Fibroblast of lung (primary cell): ENCODE data around the gene KIF19. TPM values are rescaled to one million over a fixed set of nuclear protein-coding genes. Genes with fewer than 3 reads are reported as not detected.

Source experiments
- DNase-seq, 2 donors: peaks; one replicate each; pipeline versions ENCODE4 v3.0.0 to v3.0.0-alpha.2; 2010; ENCODE audit warnings: low read depth in 2 of 2
- H2AFZ ChIP-seq: 2 replicates; pipeline ENCODE4 v1.5.1; 2012; ENCODE audit warnings: low read length, control low read depth, inconsistent platforms
- H3K27ac ChIP-seq: 2 replicates; pipeline ENCODE4 v1.5.1; 2011; ENCODE audit warnings: low read length, control low read depth; ENCODE audit not compliant: insufficient read depth
- H3K27me3 ChIP-seq: 2 replicates; pipeline ENCODE4 v1.5.1; 2011; ENCODE audit warnings: mild to moderate bottlenecking, low read length; ENCODE audit not compliant: control insufficient read depth, insufficient read depth
- H3K36me3 ChIP-seq: 2 replicates; pipeline ENCODE4 v1.5.1; 2011; ENCODE audit warnings: low read length; ENCODE audit not compliant: control insufficient read depth, insufficient read depth
- H3K4me1 ChIP-seq: 2 replicates; pipeline ENCODE4 v1.5.1; 2011; ENCODE audit warnings: low read length; ENCODE audit not compliant: control insufficient read depth, insufficient read depth; ENCODE audit errors: extremely low read depth
- H3K4me2 ChIP-seq: 2 replicates; pipeline ENCODE4 v1.5.1; 2011; ENCODE audit warnings: low read length, control low read depth; ENCODE audit not compliant: insufficient read depth; ENCODE audit errors: extremely low read depth
- H3K4me3 ChIP-seq, 4 experiments: fragments of 200-600 bp in 1 of 4; sonication (generic) in 1 of 4; replicated peaks in 1 of 4; 2 replicates each; pipeline ENCODE4 v1.5.1; 2011 to 2016; ENCODE audit warnings: low read length in 4 of 4, low read depth in 3 of 4, mild to moderate bottlenecking in 3 of 4, control low read depth in 2 of 4, inconsistent platforms in 1 of 4, mixed read lengths in 1 of 4; ENCODE audit not compliant: insufficient read depth in 1 of 4; ENCODE audit errors: control extremely low read depth in 1 of 4
- H3K79me2 ChIP-seq: 2 replicates; pipeline ENCODE4 v1.5.1; 2012; ENCODE audit warnings: mild to moderate bottlenecking, low read length, inconsistent platforms; ENCODE audit not compliant: control insufficient read depth, insufficient read depth
- H3K9ac ChIP-seq: 2 replicates; pipeline ENCODE4 v1.5.1; 2011; ENCODE audit warnings: mild to moderate bottlenecking, low read length, control low read depth; ENCODE audit not compliant: insufficient read depth
- H3K9me3 ChIP-seq: 2 replicates; pipeline ENCODE4 v1.5.1; 2012; ENCODE audit warnings: low read depth, low read length; ENCODE audit not compliant: control insufficient read depth, insufficient read depth
- H4K20me1 ChIP-seq: 2 replicates; pipeline ENCODE4 v1.5.1; 2011; ENCODE audit warnings: low read length; ENCODE audit not compliant: control insufficient read depth, insufficient read depth; ENCODE audit errors: extremely low read depth
- EZH2 ChIP-seq: IDR thresholded peaks from 2 replicates; pipeline ENCODE4 v1.5.1; 2012; ENCODE audit warnings: low read length, control low read depth, mild to moderate bottlenecking; ENCODE audit errors: missing control alignments
- polyA plus RNA-seq, 2 donors: library from polyadenylated mRNA; depleted of rRNA in 1 of 2; stranded (reverse) in 1 of 2; unstranded in 1 of 2; fragments of >200 nt; gene quantifications; 2 replicates each; pipeline ENCODE4 v1.2.1, GENCODE V29; 2011 to 2012; ENCODE audit warnings: missing spikeins in 1 of 2
- total RNA-seq: library from RNA; depleted of rRNA; stranded (reverse); fragments of >200 nt; gene quantifications from 2 replicates; pipeline ENCODE4 v1.2.1, GENCODE V29; 2014
- TF ChIP-seq, protein P1 (sequence below), 2 donors: IDR thresholded peaks in 1 of 2; conservative IDR thresholded peaks in 1 of 2; 1 replicate in 1 of 2; 2 replicates in 1 of 2; pipeline ENCODE4 v1.5.1; 2011 to 2012; ENCODE audit warnings: low read length in 2 of 2, control low read depth in 1 of 2, inconsistent platforms in 1 of 2, low read depth in 1 of 2, mild to moderate bottlenecking in 1 of 2

KIF19 gene
- total and polyA plus RNA-seq, 2 donors (not counting 1 experiment from before 2014, with no cell fraction given): under 0.01 TPM; not detected in 1

GRCh38 chr17:74389937-74390679 lies 64.1 kb downstream of the KIF19 start:
- Histone ChIP-seq H3K4me2 (no peak overlapping the region), H4K20me1 (no peaks in the 10 kb centered on the region), H3K4me1 (no peaks in the 10 kb centered on the region), H3K4me3 (no peak overlapping the region), H3K79me2 (no peaks in the 10 kb centered on the region), H3K36me3 (no peaks in the 10 kb centered on the region), H3K27ac (no peak overlapping the region), H3K9ac (no peak overlapping the region), H2AFZ (no peak overlapping the region), H3K27me3 (no peaks in the 10 kb centered on the region), H3K9me3 (no peaks in the 10 kb centered on the region)
- no peak for DNase-seq
- no peak for TF ChIP-seq EZH2
- TF ChIP-seq, protein P1, sequence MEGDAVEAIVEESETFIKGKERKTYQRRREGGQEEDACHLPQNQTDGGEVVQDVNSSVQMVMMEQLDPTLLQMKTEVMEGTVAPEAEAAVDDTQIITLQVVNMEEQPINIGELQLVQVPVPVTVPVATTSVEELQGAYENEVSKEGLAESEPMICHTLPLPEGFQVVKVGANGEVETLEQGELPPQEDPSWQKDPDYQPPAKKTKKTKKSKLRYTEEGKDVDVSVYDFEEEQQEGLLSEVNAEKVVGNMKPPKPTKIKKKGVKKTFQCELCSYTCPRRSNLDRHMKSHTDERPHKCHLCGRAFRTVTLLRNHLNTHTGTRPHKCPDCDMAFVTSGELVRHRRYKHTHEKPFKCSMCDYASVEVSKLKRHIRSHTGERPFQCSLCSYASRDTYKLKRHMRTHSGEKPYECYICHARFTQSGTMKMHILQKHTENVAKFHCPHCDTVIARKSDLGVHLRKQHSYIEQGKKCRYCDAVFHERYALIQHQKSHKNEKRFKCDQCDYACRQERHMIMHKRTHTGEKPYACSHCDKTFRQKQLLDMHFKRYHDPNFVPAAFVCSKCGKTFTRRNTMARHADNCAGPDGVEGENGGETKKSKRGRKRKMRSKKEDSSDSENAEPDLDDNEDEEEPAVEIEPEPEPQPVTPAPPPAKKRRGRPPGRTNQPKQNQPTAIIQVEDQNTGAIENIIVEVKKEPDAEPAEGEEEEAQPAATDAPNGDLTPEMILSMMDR (conservative IDR thresholded peaks at IDR 0.05 in 1 of 2, IDR thresholded peaks at IDR 0.05 in 1 of 2; ENCODE audit: low read depth in 1 of 2, low read length in 2 of 2): no peak

GRCh38 chr17:74390680-74391653 lies 64.9 kb downstream of the KIF19 start:
- Histone ChIP-seq H3K9ac (no peak overlapping the region), H3K4me1 (no peaks in the 10 kb centered on the region), H3K4me2 (no peak overlapping the region), H3K4me3 (no peak overlapping the region), H3K79me2 (no peaks in the 10 kb centered on the region), H3K36me3 (no peaks in the 10 kb centered on the region), H3K27me3 (no peaks in the 10 kb centered on the region), H3K9me3 (no peaks in the 10 kb centered on the region), H4K20me1 (no peaks in the 10 kb centered on the region), H3K27ac (no peak overlapping the region), H2AFZ (no peak overlapping the region)
- no peak for TF ChIP-seq EZH2
- TF ChIP-seq, protein P1 (conservative IDR thresholded peaks at IDR 0.05 in 1 of 2, IDR thresholded peaks at IDR 0.05 in 1 of 2; ENCODE audit: low read depth in 1 of 2, low read length in 2 of 2): no peak
- no peak for DNase-seq

- Histone ChIP-seq H3K4me1 (no peaks in the 10 kb centered on the region), H3K79me2 (no peaks in the 10 kb centered on the region), H3K27ac (no peak overlapping the region), H3K27me3 (no peaks in the 10 kb centered on the region), H3K36me3 (no peaks in the 10 kb centered on the region), H3K9me3 (no peaks in the 10 kb centered on the region), H2AFZ (no peak overlapping the region), H3K4me3 (no peak overlapping the region), H3K9ac (no peak overlapping the region), H4K20me1 (no peaks in the 10 kb centered on the region), H3K4me2 (no peak overlapping the region)
- TF ChIP-seq, protein P1 (conservative IDR thresholded peaks at IDR 0.05 in 1 of 2, IDR thresholded peaks at IDR 0.05 in 1 of 2; ENCODE audit: low read depth in 1 of 2, low read length in 2 of 2): no peak
- no peak for DNase-seq
Measured at GRCh38 chr17:74391771-74392170, 65.7 kb downstream of the KIF19 start.
